ENCODE measurements around the gene TRHDE. TPM values are rescaled to one million over a fixed set of nuclear protein-coding genes. Genes with fewer than 3 reads are reported as not detected.
A peak's percentile ranks its signal among the peaks of the same experiment; 100 is the strongest.

TRHDE gene
- total RNA-seq, 1 donor from 2014 or later = 16.7 TPM

GRCh38 chr12:72521326-72521725 is 249.2 kb downstream of the TRHDE start:
- Mint-ChIP-seq H3K9me3 (ENCODE audit: unreplicated experiment) (no peaks in the 10 kb centered on the region), H3K27ac (ENCODE audit: unreplicated experiment) (no peak overlapping the region), H3K4me3 (ENCODE audit: unreplicated experiment) (no peak overlapping the region), H3K27me3 (ENCODE audit: unreplicated experiment) (peaks cover 2% of the 10 kb centered on the region), H3K4me1 (ENCODE audit: low read depth, unreplicated experiment) (peaks cover 27% of the 10 kb centered on the region), H3K36me3 (ENCODE audit: unreplicated experiment) (peaks cover 10% of the 10 kb centered on the region)
- DNase-seq = no peak
- TF ChIP-seq CTCF (IDR thresholded peaks at IDR 0.05; ENCODE audit: partially characterized antibody, unreplicated experiment) = no peak

DNA sequence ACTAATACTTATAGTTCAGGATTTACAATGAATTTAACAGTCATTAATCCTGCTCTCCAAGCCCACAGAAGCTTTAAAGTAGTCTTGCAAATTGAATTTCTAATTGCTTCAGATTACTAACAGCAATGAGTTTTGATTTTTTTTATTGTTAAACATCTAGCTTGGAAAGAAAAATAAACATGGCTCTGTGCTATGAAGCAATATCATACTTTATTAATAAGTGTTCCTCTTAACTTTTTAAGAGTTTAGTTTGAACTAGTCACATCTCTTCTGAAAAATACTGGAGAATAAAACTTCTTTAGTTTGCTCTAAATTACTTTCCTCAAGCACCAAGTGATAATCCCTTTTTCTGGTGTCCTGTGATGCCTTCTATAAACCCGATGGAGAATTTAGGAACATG is 250.2 kb downstream of the TRHDE start:
- Mint-ChIP-seq H3K27me3 (ENCODE audit: unreplicated experiment) (peaks cover 2% of the 10 kb centered on the region), H3K4me3 (ENCODE audit: unreplicated experiment) (no peak overlapping the region), H3K36me3 (ENCODE audit: unreplicated experiment) (peaks cover 10% of the 10 kb centered on the region), H3K9me3 (ENCODE audit: unreplicated experiment) (no peaks in the 10 kb centered on the region), H3K4me1 (ENCODE audit: low read depth, unreplicated experiment) (peaks cover 29% of the 10 kb centered on the region), H3K27ac (ENCODE audit: unreplicated experiment) (no peak overlapping the region)
- DNase-seq = no peak
- no peak for TF ChIP-seq CTCF (IDR thresholded peaks at IDR 0.05; ENCODE audit: partially characterized antibody, unreplicated experiment)

DNA sequence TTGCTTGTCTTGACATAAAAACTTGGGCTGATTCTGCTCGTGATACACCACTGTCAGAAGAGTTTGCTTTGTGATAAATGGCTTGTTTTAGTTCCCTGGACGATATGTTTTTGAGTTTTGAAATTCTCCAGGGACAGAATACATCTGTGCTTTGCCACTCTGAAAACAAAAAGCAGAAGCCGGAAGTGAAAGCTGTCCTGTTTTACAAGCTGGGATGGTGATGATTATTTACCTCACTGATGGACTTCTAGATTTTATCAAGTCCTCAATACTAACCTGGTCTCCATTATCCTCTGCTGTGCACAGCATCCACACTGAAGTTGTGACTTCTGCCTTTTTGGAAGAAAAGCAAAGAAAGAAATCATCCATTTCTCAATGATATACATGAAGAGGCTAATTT is 251.6 kb downstream of the TRHDE start:
- peak overlapping the region; percentile 69 for H3K4me3 Mint-ChIP-seq (ENCODE audit: unreplicated experiment)
- peaks cover 2% of the 10 kb centered on the region for H3K27me3 Mint-ChIP-seq (ENCODE audit: unreplicated experiment)
- H3K9me3 Mint-ChIP-seq (ENCODE audit: unreplicated experiment) = no peaks in the 10 kb centered on the region
- peaks cover 29% of the 10 kb centered on the region for H3K4me1 Mint-ChIP-seq (ENCODE audit: low read depth, unreplicated experiment)
- H3K27ac Mint-ChIP-seq (ENCODE audit: unreplicated experiment) = peak overlapping the region; percentile 56
- peaks cover 10% of the 10 kb centered on the region for H3K36me3 Mint-ChIP-seq (ENCODE audit: unreplicated experiment)
- no peak for TF ChIP-seq CTCF (IDR thresholded peaks at IDR 0.05; ENCODE audit: partially characterized antibody, unreplicated experiment)
- DNase-seq = no peak

DNA sequence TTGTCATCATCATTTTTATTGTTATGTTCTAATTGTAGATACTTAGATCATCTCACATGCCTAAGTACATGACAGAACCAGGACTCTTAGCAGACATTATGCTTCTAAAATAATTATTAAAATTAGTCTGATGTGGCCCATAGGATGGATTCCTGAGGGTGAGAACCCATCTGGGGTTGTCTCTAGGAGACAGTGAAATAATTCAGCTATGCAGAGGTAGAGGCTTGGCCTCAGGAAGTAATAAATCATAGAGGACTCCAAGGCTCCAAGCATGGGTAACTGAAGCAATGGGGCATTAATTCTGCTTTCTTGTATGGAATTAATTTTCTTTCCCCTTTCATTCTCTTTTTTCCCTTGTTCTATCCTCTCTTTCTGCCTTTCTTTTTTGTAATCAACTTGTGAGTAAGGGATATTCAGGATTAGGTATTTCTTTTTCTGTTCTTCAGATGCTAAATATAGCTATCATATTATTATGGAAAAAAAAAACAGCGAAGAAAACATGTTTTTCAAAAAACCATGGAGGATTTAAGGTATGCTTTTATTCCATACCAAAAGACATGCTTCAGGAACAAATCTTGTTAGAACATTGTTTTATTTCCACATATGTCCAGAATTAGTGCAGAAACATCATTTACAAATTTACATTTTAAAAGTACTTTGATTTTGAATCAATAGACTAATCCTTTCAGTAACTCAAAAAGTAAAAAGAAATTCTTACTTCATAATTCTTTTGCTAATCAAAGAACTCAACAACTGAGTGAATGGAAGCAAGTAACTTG is 263.2 kb downstream of the TRHDE start:
- DNase-seq = no peak
- Mint-ChIP-seq H3K9me3 (ENCODE audit: unreplicated experiment) (no peaks in the 10 kb centered on the region), H3K27ac (ENCODE audit: unreplicated experiment) (no peak overlapping the region), H3K27me3 (ENCODE audit: unreplicated experiment) (no peaks in the 10 kb centered on the region), H3K36me3 (ENCODE audit: unreplicated experiment) (no peaks in the 10 kb centered on the region), H3K4me3 (ENCODE audit: unreplicated experiment) (no peak overlapping the region), H3K4me1 (ENCODE audit: low read depth, unreplicated experiment) (no peaks in the 10 kb centered on the region)
- TF ChIP-seq CTCF (IDR thresholded peaks at IDR 0.05; ENCODE audit: partially characterized antibody, unreplicated experiment) = no peak

- TF ChIP-seq CTCF (IDR thresholded peaks at IDR 0.05; ENCODE audit: partially characterized antibody, unreplicated experiment) = no peak
- Mint-ChIP-seq H3K27ac (ENCODE audit: unreplicated experiment) (no peak overlapping the region), H3K27me3 (ENCODE audit: unreplicated experiment) (no peaks in the 10 kb centered on the region), H3K4me3 (ENCODE audit: unreplicated experiment) (no peak overlapping the region), H3K9me3 (ENCODE audit: unreplicated experiment) (no peaks in the 10 kb centered on the region), H3K4me1 (ENCODE audit: low read depth, unreplicated experiment) (peaks cover 10% of the 10 kb centered on the region), H3K36me3 (ENCODE audit: unreplicated experiment) (no peaks in the 10 kb centered on the region)
- DNase-seq = no peak
These were observed 268.6 kb downstream of the TRHDE start for GRCh38 chr12:72540811-72541210.
